BE2C (cell line): ENCODE results near the gene ICA1.
"Not testable (repeated sequence)": the region's sequence is repeated elsewhere in the genome, so short reads cannot be mapped to it uniquely, and the experiment has no call there.

Experiments used
- DNase-seq: peaks from one replicate; pipeline ENCODE4 v3.0.0-alpha.2; 2020
- H3K27me3 ChIP-seq: fragments of 250-450 bp; sonication (Bioruptor Pico); 2 replicates; pipeline ENCODE4 v1.5.1; 2020; ENCODE audit warnings: mild to moderate bottlenecking
- H3K36me3 ChIP-seq: fragments of 250-450 bp; sonication (Bioruptor Pico); 2 replicates; pipeline ENCODE4 v1.5.1; 2020; ENCODE audit warnings: mild to moderate bottlenecking
- H3K4me1 ChIP-seq: fragments of 250-450 bp; sonication (Bioruptor Pico); 2 replicates; pipeline ENCODE4 v1.5.1; 2020
- H3K4me3 ChIP-seq: 2 replicates; pipeline ENCODE4 v1.5.1; 2011; ENCODE audit warnings: low read depth, low read length
- H3K9me3 ChIP-seq: fragments of 250-450 bp; sonication (Bioruptor Pico); 2 replicates; pipeline ENCODE4 v1.5.1; 2020
- CTCF ChIP-seq: IDR thresholded peaks from 2 replicates; pipeline ENCODE4 v1.5.1; 2012; ENCODE audit warnings: mild to moderate bottlenecking, low read depth, low read length

Gene ICA1

GRCh38 chr7:8070451-8071180, 191.4 kb downstream of the ICA1 start:
- H3K4me3 ChIP-seq = no peak overlapping the region
- DNase-seq = no peak
- no peaks in the 10 kb centered on the region for H3K27me3 ChIP-seq
- peaks cover 13% of the 10 kb centered on the region for H3K36me3 ChIP-seq
- no peak for TF ChIP-seq CTCF
- H3K4me1 ChIP-seq = no peaks in the 10 kb centered on the region
- H3K9me3 ChIP-seq = no peaks in the 10 kb centered on the region

- Histone ChIP-seq H3K4me3 (no peak overlapping the region), H3K36me3 (peaks cover 13% of the 10 kb centered on the region), H3K27me3 (no peaks in the 10 kb centered on the region), H3K4me1 (no peaks in the 10 kb centered on the region), H3K9me3 (no peaks in the 10 kb centered on the region)
- DNase-seq = no peak
- no peak for TF ChIP-seq CTCF
These were observed 192.9 kb downstream of the ICA1 start for GRCh38 chr7:8068892-8069686.

- no peaks in the 10 kb centered on the region for H3K27me3 ChIP-seq
- H3K36me3 ChIP-seq = peaks cover 19% of the 10 kb centered on the region
- H3K4me3 ChIP-seq = no peak overlapping the region
- no peak for TF ChIP-seq CTCF
- DNase-seq = no peak
- no peaks in the 10 kb centered on the region for H3K9me3 ChIP-seq
- no peaks in the 10 kb centered on the region for H3K4me1 ChIP-seq
These were observed 196.6 kb downstream of the ICA1 start for GRCh38 chr7:8065356-8065813.

GRCh38 chr7:8064828-8065227, 197.1 kb downstream of the ICA1 start:
- Histone ChIP-seq H3K4me3 (no peak overlapping the region), H3K4me1 (no peaks in the 10 kb centered on the region), H3K9me3 (no peaks in the 10 kb centered on the region), H3K36me3 (peaks cover 22% of the 10 kb centered on the region), H3K27me3 (no peaks in the 10 kb centered on the region)
- DNase-seq = no peak
- TF ChIP-seq CTCF = no peak

GRCh38 chr7:8063706-8064297, 198.2 kb downstream of the ICA1 start:
- TF ChIP-seq CTCF = no peak
- Histone ChIP-seq H3K36me3 (peaks cover 25% of the 10 kb centered on the region), H3K9me3 (no peaks in the 10 kb centered on the region), H3K4me3 (no peak overlapping the region), H3K27me3 (no peaks in the 10 kb centered on the region), H3K4me1 (peaks cover 3% of the 10 kb centered on the region; the same call in 1 of the 2 replicates)
- DNase-seq = no peak

GRCh38 chr7:8063300-8063699, 198.7 kb downstream of the ICA1 start:
- not testable (repeated sequence) for H3K27me3 ChIP-seq, H3K4me1 ChIP-seq, H3K4me3 ChIP-seq, DNase-seq, H3K9me3 ChIP-seq
- peaks cover 25% of the 10 kb centered on the region for H3K36me3 ChIP-seq
